ENCODE results near the gene SHISA8. TPM values are rescaled to one million over a fixed set of nuclear protein-coding genes. Genes with fewer than 3 reads are reported as not detected.

The SHISA8 gene
- total and polyA plus RNA-seq, 10 of the 15 experiments (the other 5 are each of a cell fraction or from before 2014, with no cell fraction given): 0.06 to 10.1 (median 0.25) TPM

DNA sequence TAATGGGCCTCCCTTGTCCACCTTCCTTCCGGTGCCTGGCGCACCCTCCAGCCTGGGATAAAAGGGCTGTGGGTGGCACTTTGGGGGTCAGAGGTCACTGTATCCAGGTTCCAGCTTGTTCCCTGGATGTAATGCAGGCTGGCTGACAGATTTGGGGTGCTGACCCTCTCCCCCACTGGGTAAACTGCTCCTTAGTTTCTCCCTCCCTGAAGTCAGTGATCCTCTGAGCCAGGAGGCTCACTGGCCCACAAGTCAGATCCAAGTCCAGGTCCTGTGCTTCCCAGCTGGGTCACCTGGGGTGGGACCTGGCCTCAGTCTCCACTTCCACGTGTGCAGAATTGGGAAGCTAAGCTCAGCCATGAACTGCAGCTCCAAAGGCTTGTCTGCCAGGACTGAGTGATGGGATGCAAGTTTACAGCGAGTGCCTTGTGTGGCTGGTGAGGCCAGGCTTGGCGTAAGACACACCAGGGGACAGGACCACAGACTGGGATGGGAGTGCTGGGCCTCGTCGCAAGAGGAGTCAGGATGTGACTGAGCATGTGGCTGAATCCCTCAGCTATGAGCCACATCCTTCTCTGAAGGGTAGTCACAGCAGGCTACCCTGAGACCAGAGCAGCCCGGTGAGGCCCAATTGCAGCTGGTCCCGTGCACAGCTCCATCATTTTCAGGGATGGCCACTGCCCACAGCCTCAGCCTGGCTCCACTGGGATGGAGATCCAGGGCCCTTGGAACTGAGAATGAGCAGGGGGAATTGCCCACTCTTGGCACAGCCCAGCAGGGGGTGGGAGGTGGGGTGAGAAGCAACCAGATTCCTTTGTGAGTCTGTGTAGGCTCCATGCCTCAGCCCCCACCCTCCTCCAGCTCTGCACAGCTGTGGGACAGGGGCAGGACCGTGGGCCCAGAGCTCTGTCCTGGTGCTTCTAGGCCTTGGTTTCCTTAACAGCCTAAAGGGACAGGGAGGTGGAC, 7.2 kb downstream of the SHISA8 start:
- H3K4me1 ChIP-seq (ENCODE audit: control insufficient read depth, insufficient read depth, low read length): peaks cover 12% of the 10 kb centered on the region
- no TSS peak for BruUV-seq (replicated peaks)
- in situ Hi-C loops (cut with MboI): no loop called here
- H3K4me2 ChIP-seq (ENCODE audit: control insufficient read depth, insufficient read depth): no peak overlapping the region
- H3K4me3 ChIP-seq: no peak overlapping the region
- H3K9me3 ChIP-seq (replicated peaks; ENCODE audit: control insufficient read depth, insufficient read depth, low read length): no peaks in the 10 kb centered on the region
- peaks cover 16 to 22% of the 10 kb centered on the region in 2 experiments; a peak in 3 of 4 replicates for H3K36me3 ChIP-seq (ENCODE audit: control insufficient read depth in 2 of 2, insufficient read depth in 2 of 2, low read length in 1 of 2)
- H3K9ac ChIP-seq (ENCODE audit: control insufficient read depth, insufficient read depth, low read length): no peak overlapping the region
- SMC1A ChIA-PET (ENCODE audit: uncharacterized antibody, unreplicated experiment): interaction anchor here (1.4 to 2.5 kb wide), 2 partner anchors 18 to 32 kb away, joined by 3 to 15 read pairs; no protein-coding TSS in a partner anchor
- RAD21 ChIA-PET (ENCODE audit: unreplicated experiment): interaction anchor here (0.8 to 1.7 kb wide), 5 partner anchors 33 to 211 kb away, joined by 3 to 9 read pairs (median 5); no protein-coding TSS in a partner anchor
- H3K27ac ChIP-seq (ENCODE audit: control insufficient read depth, insufficient read depth): no peak overlapping the region
- H2AFZ ChIP-seq (ENCODE audit: control insufficient read depth, low read depth, low read length): no peak overlapping the region
- POLR2A ChIA-PET: interaction anchor here (1.0 to 1.5 kb wide), 6 partner anchors 8 to 45 kb away, joined by 3 to 7 read pairs (median 4); no protein-coding TSS in a partner anchor
- CTCF ChIA-PET: interaction anchor here (0.6 to 1.7 kb wide), 5 partner anchors 18 to 211 kb away, joined by 3 to 5 read pairs (median 5); partner anchors contain the start of gene TNFRSF13C
- ATAC-seq (peak; percentile 26), FAIRE-seq (no peak), DNase-seq (ENCODE audit: low read depth, low spot score) (no peak)
- intact Hi-C loops (cut with micrococcal nuclease; ENCODE audit: unreplicated experiment): no loop called here
- peaks cover 4 to 8% of the 10 kb centered on the region in 2 experiments; a peak in 3 of 4 replicates for H3K27me3 ChIP-seq (replicated peaks in 1 of 2; ENCODE audit: control insufficient read depth in 2 of 2, insufficient read depth in 2 of 2, low read length in 1 of 2)
- peaks cover 6% of the 10 kb centered on the region; the same call in 1 of the 2 replicates for H4K20me1 ChIP-seq (ENCODE audit: control insufficient read depth, insufficient read depth)
- no peaks in the 10 kb centered on the region for H3K79me2 ChIP-seq (ENCODE audit: control insufficient read depth, insufficient read depth, low read length)
- 70% methylated on average over 10 of the region's 10 CpGs for WGBS (ENCODE audit: insufficient coverage, insufficient replicate concordance, low lambda C conversion rate, missing lambda C conversion rate)
- TF ChIP-seq SP1 (IDR thresholded peaks at IDR 0.05; ENCODE audit: low read depth, low read length): no peak
- peak; percentile 20 for TF ChIP-seq POLR2AphosphoS5 (IDR thresholded peaks at IDR 0.05; ENCODE audit: low read length)
- TF ChIP-seq, protein P1, sequence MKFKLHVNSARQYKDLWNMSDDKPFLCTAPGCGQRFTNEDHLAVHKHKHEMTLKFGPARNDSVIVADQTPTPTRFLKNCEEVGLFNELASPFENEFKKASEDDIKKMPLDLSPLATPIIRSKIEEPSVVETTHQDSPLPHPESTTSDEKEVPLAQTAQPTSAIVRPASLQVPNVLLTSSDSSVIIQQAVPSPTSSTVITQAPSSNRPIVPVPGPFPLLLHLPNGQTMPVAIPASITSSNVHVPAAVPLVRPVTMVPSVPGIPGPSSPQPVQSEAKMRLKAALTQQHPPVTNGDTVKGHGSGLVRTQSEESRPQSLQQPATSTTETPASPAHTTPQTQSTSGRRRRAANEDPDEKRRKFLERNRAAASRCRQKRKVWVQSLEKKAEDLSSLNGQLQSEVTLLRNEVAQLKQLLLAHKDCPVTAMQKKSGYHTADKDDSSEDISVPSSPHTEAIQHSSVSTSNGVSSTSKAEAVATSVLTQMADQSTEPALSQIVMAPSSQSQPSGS (IDR thresholded peaks at IDR 0.05; ENCODE audit: low read length): no peak
- TF ChIP-seq PML (IDR thresholded peaks at IDR 0.05; ENCODE audit: low read length): no peak
- TF ChIP-seq POLR2AphosphoS2 (IDR thresholded peaks at IDR 0.05; ENCODE audit: low read depth, low read length): peak; percentile 7; the same call in 1 of the 2 replicates
- TF ChIP-seq, protein P2, sequence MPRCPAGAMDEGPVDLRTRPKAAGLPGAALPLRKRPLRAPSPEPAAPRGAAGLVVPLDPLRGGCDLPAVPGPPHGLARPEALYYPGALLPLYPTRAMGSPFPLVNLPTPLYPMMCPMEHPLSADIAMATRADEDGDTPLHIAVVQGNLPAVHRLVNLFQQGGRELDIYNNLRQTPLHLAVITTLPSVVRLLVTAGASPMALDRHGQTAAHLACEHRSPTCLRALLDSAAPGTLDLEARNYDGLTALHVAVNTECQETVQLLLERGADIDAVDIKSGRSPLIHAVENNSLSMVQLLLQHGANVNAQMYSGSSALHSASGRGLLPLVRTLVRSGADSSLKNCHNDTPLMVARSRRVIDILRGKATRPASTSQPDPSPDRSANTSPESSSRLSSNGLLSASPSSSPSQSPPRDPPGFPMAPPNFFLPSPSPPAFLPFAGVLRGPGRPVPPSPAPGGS (IDR thresholded peaks at IDR 0.05; ENCODE audit: borderline replicate concordance, insufficient read depth, low read depth, low read length, poor library complexity, severe bottlenecking): no peak
- no peak for TF ChIP-seq YY1 (IDR thresholded peaks at IDR 0.05; ENCODE audit: low read depth, low read length)
- no peak for TF ChIP-seq CREM (IDR thresholded peaks at IDR 0.05; ENCODE audit: low read depth)
- TF ChIP-seq POU2F2 (IDR thresholded peaks at IDR 0.05; ENCODE audit: borderline replicate concordance, low read depth, low read length): peak; percentile 17; the same call in 1 of the 3 replicates
- TF ChIP-seq, protein P3, sequence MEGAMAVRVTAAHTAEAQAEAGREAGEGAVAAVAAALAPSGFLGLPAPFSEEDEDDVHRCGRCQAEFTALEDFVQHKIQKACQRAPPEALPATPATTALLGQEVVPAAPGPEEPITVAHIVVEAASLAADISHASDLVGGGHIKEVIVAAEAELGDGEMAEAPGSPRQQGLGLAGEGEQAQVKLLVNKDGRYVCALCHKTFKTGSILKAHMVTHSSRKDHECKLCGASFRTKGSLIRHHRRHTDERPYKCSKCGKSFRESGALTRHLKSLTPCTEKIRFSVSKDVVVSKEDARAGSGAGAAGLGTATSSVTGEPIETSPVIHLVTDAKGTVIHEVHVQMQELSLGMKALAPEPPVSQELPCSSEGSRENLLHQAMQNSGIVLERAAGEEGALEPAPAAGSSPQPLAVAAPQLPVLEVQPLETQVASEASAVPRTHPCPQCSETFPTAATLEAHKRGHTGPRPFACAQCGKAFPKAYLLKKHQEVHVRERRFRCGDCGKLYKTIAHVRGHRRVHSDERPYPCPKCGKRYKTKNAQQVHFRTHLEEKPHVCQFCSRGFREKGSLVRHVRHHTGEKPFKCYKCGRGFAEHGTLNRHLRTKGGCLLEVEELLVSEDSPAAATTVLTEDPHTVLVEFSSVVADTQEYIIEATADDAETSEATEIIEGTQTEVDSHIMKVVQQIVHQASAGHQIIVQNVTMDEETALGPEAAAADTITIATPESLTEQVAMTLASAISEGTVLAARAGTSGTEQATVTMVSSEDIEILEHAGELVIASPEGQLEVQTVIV (IDR thresholded peaks at IDR 0.05; ENCODE audit: borderline replicate concordance, partially characterized antibody): no peak
- TF ChIP-seq EED (IDR thresholded peaks at IDR 0.05; ENCODE audit: low read depth): no peak
- no peak for TF ChIP-seq RAD51 (IDR thresholded peaks at IDR 0.05)
- no peak for TF ChIP-seq NR2C2 (IDR thresholded peaks at IDR 0.05; ENCODE audit: borderline replicate concordance, control insufficient read depth, insufficient read length, low read depth)
- TF ChIP-seq SUZ12 (IDR thresholded peaks at IDR 0.05; ENCODE audit: unreplicated experiment): no peak
- TF ChIP-seq KLF5 (IDR thresholded peaks at IDR 0.05; ENCODE audit: partially characterized antibody): no peak
- TF ChIP-seq MLLT1 (IDR thresholded peaks at IDR 0.05): no peak
